Measurements from ENCODE around the gene CA10. TPM values are rescaled to one million over a fixed set of nuclear protein-coding genes. Genes with fewer than 3 reads are reported as not detected.

CA10 gene
- total and polyA plus RNA-seq, 2 of the 4 experiments (the other 2 are of a cell fraction), result not detected

- no peaks in the 10 kb centered on the region for H3K79me1 ChIP-seq (ENCODE audit: low read depth in 1 of 2, low read length in 2 of 2)
- no peaks in the 10 kb centered on the region for H3K9me1 ChIP-seq (ENCODE audit: insufficient read depth, low read length)
- H4K20me1 ChIP-seq (ENCODE audit: insufficient read depth, low read length), result no peaks in the 10 kb centered on the region
- H3K27ac ChIP-seq (ENCODE audit: insufficient read depth, low read length), result no peak overlapping the region
- in situ Hi-C loops (cut with MboI; ENCODE audit: low sequenced_read_pairs) (no loop called here), dilution Hi-C loops (cut with HindIII; ENCODE audit: low sequenced_read_pairs, unreplicated experiment) (no loop called here), intact Hi-C loops (cut with micrococcal nuclease) (no loop called here)
- H3K14ac ChIP-seq (replicated peaks; ENCODE audit: low read depth, low read length), result no peak overlapping the region
- H3K56ac ChIP-seq (ENCODE audit: extremely low read depth, insufficient read depth, low read length), result no peak overlapping the region
- H3K4me3 ChIP-seq (ENCODE audit: insufficient read depth, low read depth, low read length), result no peak overlapping the region
- WGBS, 2 experiments (ENCODE audit: extremely low coverage in 2 of 2, insufficient read length in 1 of 2), result 59% methylated on average over 10 of the region's 17 CpGs; no CpG with 5 or more reads in 1 of the 2 experiments
- ChIA-PET CTCF (no interaction called here), POLR2A (ENCODE audit: unreplicated experiment) (no interaction called here)
- no peak overlapping the region for H3K4ac ChIP-seq (ENCODE audit: low read depth, low read length)
- H3K9me3 ChIP-seq (ENCODE audit: control insufficient read depth, insufficient read depth, low read length), result peaks cover 22% of the 10 kb centered on the region
- H2BK5ac ChIP-seq (ENCODE audit: low read depth, low read length, poor library complexity, severe bottlenecking), result no peak overlapping the region
- H3K27me3 ChIP-seq (ENCODE audit: control insufficient read depth, insufficient read depth, low read length), result no peaks in the 10 kb centered on the region
- no peak overlapping the region for H3K9ac ChIP-seq (ENCODE audit: low read depth, low read length)
- no peak overlapping the region for H2BK15ac ChIP-seq (ENCODE audit: low read depth, low read length)
- no peak overlapping the region for H3K4me2 ChIP-seq (ENCODE audit: low read depth, low read length)
- no peak overlapping the region for H4K91ac ChIP-seq (ENCODE audit: insufficient read depth, low read depth, low read length)
- no TSS peak for BruUV-seq (replicated peaks)
- no peak overlapping the region for H2BK120ac ChIP-seq (ENCODE audit: low read depth, low read length)
- H3K4me1 ChIP-seq (ENCODE audit: control insufficient read depth, insufficient read depth, low read length), result no peaks in the 10 kb centered on the region
- no peak overlapping the region for H4K5ac ChIP-seq (ENCODE audit: low read depth, low read length)
- no peak overlapping the region for H2BK20ac ChIP-seq (ENCODE audit: low read depth, low read length)
- H4K8ac ChIP-seq (ENCODE audit: low read depth in 2 of 2, low read length in 2 of 2), result no peak overlapping the region
- no peaks in the 10 kb centered on the region for H3K36me3 ChIP-seq (ENCODE audit: control insufficient read depth, insufficient read depth, low read length)
- H2AFZ ChIP-seq (replicated peaks; ENCODE audit: low read length, poor library complexity), result no peak overlapping the region
- TF ChIP-seq BHLHE40 (IDR thresholded peaks at IDR 0.05; ENCODE audit: low read depth, low read length), result no peak
- TF ChIP-seq SMC3 (IDR thresholded peaks at IDR 0.05; ENCODE audit: low read depth, low read length), result no peak
- no peak for TF ChIP-seq RFX5 (IDR thresholded peaks at IDR 0.05; ENCODE audit: low read depth, low read length)
- TF ChIP-seq MAFK (IDR thresholded peaks at IDR 0.05; ENCODE audit: low read depth, low read length), result no peak
- no peak for TF ChIP-seq CHD1 (IDR thresholded peaks at IDR 0.05; ENCODE audit: low read depth, low read length)
- TF ChIP-seq RCOR1 (IDR thresholded peaks at IDR 0.05; ENCODE audit: insufficient replicate concordance, low read length), result no peak
- TF ChIP-seq MXI1 (IDR thresholded peaks at IDR 0.05; ENCODE audit: borderline replicate concordance, low read depth, low read length), result no peak
- TF ChIP-seq POLR2A (IDR thresholded peaks at IDR 0.05; ENCODE audit: low read depth, low read length), result no peak
- TF ChIP-seq, protein P1, sequence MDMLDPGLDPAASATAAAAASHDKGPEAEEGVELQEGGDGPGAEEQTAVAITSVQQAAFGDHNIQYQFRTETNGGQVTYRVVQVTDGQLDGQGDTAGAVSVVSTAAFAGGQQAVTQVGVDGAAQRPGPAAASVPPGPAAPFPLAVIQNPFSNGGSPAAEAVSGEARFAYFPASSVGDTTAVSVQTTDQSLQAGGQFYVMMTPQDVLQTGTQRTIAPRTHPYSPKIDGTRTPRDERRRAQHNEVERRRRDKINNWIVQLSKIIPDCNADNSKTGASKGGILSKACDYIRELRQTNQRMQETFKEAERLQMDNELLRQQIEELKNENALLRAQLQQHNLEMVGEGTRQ (IDR thresholded peaks at IDR 0.05; ENCODE audit: low read depth, low read length), result no peak
- TF ChIP-seq NFE2L2 (IDR thresholded peaks at IDR 0.05; ENCODE audit: low read depth, low read length), result no peak
- TF ChIP-seq RAD21 (IDR thresholded peaks at IDR 0.05; ENCODE audit: low read length), result no peak
- TF ChIP-seq FOS (IDR thresholded peaks at IDR 0.05; ENCODE audit: low read depth, low read length), result no peak
- TF ChIP-seq, protein P2, sequence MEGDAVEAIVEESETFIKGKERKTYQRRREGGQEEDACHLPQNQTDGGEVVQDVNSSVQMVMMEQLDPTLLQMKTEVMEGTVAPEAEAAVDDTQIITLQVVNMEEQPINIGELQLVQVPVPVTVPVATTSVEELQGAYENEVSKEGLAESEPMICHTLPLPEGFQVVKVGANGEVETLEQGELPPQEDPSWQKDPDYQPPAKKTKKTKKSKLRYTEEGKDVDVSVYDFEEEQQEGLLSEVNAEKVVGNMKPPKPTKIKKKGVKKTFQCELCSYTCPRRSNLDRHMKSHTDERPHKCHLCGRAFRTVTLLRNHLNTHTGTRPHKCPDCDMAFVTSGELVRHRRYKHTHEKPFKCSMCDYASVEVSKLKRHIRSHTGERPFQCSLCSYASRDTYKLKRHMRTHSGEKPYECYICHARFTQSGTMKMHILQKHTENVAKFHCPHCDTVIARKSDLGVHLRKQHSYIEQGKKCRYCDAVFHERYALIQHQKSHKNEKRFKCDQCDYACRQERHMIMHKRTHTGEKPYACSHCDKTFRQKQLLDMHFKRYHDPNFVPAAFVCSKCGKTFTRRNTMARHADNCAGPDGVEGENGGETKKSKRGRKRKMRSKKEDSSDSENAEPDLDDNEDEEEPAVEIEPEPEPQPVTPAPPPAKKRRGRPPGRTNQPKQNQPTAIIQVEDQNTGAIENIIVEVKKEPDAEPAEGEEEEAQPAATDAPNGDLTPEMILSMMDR (conservative IDR thresholded peaks at IDR 0.05; ENCODE audit: low read depth, low read length), result no peak
- TF ChIP-seq ELK1 (IDR thresholded peaks at IDR 0.05; ENCODE audit: borderline replicate concordance, low read depth, low read length), result no peak
- no peak for TF ChIP-seq CEBPB (IDR thresholded peaks at IDR 0.05; ENCODE audit: low read depth, low read length)
- no peak for TF ChIP-seq MAZ (IDR thresholded peaks at IDR 0.05; ENCODE audit: borderline replicate concordance, low read depth, low read length)
- no peak overlapping the region for H2AK9ac ChIP-seq (replicated peaks; ENCODE audit: low read depth, low read length, poor library complexity)
- ATAC-seq (ENCODE audit: low read depth) (no peak), DNase-seq (no peak)
- H2AK5ac ChIP-seq (ENCODE audit: low read depth, low read length), result no peak overlapping the region
- H3K23ac ChIP-seq (ENCODE audit: low read depth, low read length), result no peak overlapping the region
- no peak overlapping the region for H3K18ac ChIP-seq (ENCODE audit: low read depth, low read length)
Measured at GRCh38 chr17:51700011-51700760, 458.3 kb downstream of the CA10 start.
